GM19463 (cell line): ENCODE results near the gene SLC38A3.

Source experiments
- ATAC-seq: cut with Tn5 transposase; IDR thresholded peaks from one replicate; pipeline ENCODE4 v1.9.1; 2021; ENCODE audit warnings: mild to moderate bottlenecking, moderate library complexity; ENCODE audit not compliant: unreplicated experiment

SLC38A3 gene

GRCh38 chr3:50264964-50265485 lies 60.0 kb downstream of the SLC38A3 start:
- no peak for ATAC-seq

GRCh38 chr3:50265571-50265970 lies 60.5 kb downstream of the SLC38A3 start:
- ATAC-seq: no peak

- ATAC-seq: no peak
These were observed 60.9 kb downstream of the SLC38A3 start for GRCh38 chr3:50266017-50266416.

GRCh38 chr3:50266836-50267235 lies 61.8 kb downstream of the SLC38A3 start:
- no peak for ATAC-seq

- ATAC-seq: no peak
These were observed 62.3 kb downstream of the SLC38A3 start for GRCh38 chr3:50267280-50267913.

- ATAC-seq: no peak
These were observed 63.2 kb downstream of the SLC38A3 start for GRCh38 chr3:50268276-50268675.

GRCh38 chr3:50268703-50269451 lies 63.8 kb downstream of the SLC38A3 start, which contains the start of gene SEMA3B:
Gene SEMA3B, plus strand, starts transcription at chr3:50269147. Its CDS starts 94 bp downstream, at chr3:50269241.
- no peak for ATAC-seq

- no peak for ATAC-seq
These were observed 64.4 kb downstream of the SLC38A3 start for GRCh38 chr3:50269460-50269859.

- no peak for ATAC-seq
These were observed 64.9 kb downstream of the SLC38A3 start for GRCh38 chr3:50269977-50270413.

GRCh38 chr3:50270422-50271224 lies 65.6 kb downstream of the SLC38A3 start:
- no peak for ATAC-seq
